Upper lobe of right lung (tissue), 1 donor: Measurements from ENCODE around the gene SREBF1. TPM values are rescaled to one million over a fixed set of nuclear protein-coding genes. Genes with fewer than 3 reads are reported as not detected.

ENCODE experiments used
- ATAC-seq: fragments of 200-7000 bp; cut with Tn5 transposase; one replicate; pipeline ENCODE4 v1.9.1; 2020; ENCODE audit warnings: mild to moderate bottlenecking, moderate library complexity
- DNase-seq: peaks from one replicate; pipeline ENCODE4 v3.0.0-alpha.2; 2020
- H3K27ac ChIP-seq: fragments of 200-600 bp; one replicate; pipeline ENCODE4 v1.8.0; 2022
- H3K27me3 ChIP-seq: fragments of 200-600 bp; one replicate; pipeline ENCODE4 v1.8.0; 2022; ENCODE audit warnings: mild to moderate bottlenecking
- H3K36me3 ChIP-seq: fragments of 200-600 bp; one replicate; pipeline ENCODE4 v1.8.0; 2022
- H3K4me1 ChIP-seq: fragments of 200-600 bp; one replicate; pipeline ENCODE4 v1.8.0; 2022
- H3K4me3 ChIP-seq: fragments of 200-600 bp; one replicate; pipeline ENCODE4 v1.8.0; 2022; ENCODE audit warnings: mild to moderate bottlenecking
- H3K9me3 ChIP-seq: fragments of 200-600 bp; one replicate; pipeline ENCODE4 v1.8.0; 2022
- intact Hi-C: fragments of 100-400 bp; cut with DNase I; formaldehyde crosslinking; loops from one replicate; pipeline ENCODE4 v1.11.0; 2022
- total RNA-seq: library from RNA; stranded (reverse); fragmentation: NEBNext Ultra II Directional; extraction: Animal tissue kit (Norgen Biotek cat#: 25700); gene quantifications from one replicate; pipeline ENCODE4 v1.2.1, GENCODE V29; 2021
- TF ChIP-seq, protein P1 (sequence below): fragments of 200-600 bp; IDR thresholded peaks from one replicate; pipeline ENCODE4 v1.8.0; 2022; ENCODE audit warnings: antibody characterized with exemption
- donor health status: DM: no; HTN: yes; CAD: no; lungs with severe emphysema.

The SREBF1 gene
- total RNA-seq, 1 donor from 2014 or later: 80.8 TPM

DNA sequence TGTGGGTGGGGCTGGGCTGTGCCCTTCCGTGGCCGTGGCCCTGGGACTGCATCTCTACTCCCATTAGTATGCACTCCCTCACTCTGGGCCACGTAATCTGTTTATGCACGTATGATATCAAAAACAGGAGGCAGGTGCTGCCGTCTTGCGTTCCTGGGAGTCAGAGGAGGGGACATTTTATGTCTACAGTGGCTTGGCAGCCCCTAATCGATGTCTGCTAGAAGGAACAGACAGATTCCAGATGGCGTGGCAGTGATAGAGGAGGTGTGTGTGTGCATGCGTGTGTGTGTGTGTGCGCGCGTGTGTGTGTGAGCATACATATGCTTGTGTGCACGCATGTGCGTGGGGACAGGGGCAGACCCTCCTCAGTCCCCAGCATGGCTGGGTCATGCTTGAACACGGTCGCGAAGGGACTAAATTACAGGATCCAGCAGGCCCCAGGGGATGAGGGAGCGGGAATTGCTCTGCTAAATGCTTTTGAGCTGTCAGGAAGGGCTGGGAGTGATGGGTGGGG is 44.7 kb downstream of the SREBF1 start:
- TF ChIP-seq, protein P1, sequence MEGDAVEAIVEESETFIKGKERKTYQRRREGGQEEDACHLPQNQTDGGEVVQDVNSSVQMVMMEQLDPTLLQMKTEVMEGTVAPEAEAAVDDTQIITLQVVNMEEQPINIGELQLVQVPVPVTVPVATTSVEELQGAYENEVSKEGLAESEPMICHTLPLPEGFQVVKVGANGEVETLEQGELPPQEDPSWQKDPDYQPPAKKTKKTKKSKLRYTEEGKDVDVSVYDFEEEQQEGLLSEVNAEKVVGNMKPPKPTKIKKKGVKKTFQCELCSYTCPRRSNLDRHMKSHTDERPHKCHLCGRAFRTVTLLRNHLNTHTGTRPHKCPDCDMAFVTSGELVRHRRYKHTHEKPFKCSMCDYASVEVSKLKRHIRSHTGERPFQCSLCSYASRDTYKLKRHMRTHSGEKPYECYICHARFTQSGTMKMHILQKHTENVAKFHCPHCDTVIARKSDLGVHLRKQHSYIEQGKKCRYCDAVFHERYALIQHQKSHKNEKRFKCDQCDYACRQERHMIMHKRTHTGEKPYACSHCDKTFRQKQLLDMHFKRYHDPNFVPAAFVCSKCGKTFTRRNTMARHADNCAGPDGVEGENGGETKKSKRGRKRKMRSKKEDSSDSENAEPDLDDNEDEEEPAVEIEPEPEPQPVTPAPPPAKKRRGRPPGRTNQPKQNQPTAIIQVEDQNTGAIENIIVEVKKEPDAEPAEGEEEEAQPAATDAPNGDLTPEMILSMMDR: no peak
- peaks cover 13% of the 10 kb centered on the region for H3K4me1 ChIP-seq
- H3K36me3 ChIP-seq: peaks cover 37% of the 10 kb centered on the region
- no peak for DNase-seq
- no peak overlapping the region for H3K27ac ChIP-seq
- H3K27me3 ChIP-seq: no peaks in the 10 kb centered on the region
- no peak overlapping the region for H3K4me3 ChIP-seq
- intact Hi-C loops: no loop called here
- ATAC-seq: no peak
- no peaks in the 10 kb centered on the region for H3K9me3 ChIP-seq

DNA sequence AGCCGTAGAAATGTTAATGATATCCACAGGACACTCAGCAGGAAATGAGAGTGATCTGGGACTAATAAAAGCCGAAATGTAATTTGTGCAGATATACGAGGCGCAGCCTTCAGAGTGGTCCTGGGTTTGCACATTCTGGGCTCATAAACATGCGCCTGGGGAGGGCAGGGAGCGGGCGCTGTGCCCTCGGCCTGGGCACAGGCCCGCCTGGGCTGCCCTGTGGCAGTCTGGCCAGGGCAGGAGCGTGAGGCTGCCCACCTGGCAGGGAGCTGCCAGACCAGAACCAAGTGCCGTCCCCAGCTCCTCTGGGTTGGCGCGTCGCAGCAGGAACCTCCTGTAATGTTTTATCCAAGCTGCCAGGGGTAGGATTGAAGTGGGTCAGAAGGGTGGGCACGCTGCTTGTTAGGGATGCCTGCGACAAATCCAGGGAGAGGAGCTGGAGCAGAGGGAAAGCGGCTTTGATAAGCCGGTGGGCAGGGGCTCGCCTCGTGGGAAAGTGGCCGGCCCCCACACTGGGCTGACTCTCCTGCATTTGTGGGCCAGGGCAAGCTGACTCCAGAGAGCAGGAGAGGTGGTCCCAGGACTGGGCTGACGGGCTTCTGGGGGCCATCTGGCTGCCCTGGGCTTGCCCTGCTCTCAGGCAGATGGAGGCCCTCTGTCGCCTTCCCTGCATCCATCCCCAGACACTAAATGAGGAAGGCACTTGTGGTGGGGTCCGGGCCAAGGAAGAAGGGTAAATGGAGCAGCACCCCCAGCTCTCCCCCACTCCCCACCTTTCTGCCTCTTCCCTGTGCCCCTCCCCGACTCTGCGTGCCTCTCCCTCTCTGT is 45.9 kb downstream of the SREBF1 start:
- Histone ChIP-seq H3K9me3 (no peaks in the 10 kb centered on the region), H3K4me3 (no peak overlapping the region), H3K27me3 (no peaks in the 10 kb centered on the region), H3K36me3 (peaks cover 26% of the 10 kb centered on the region), H3K27ac (no peak overlapping the region), H3K4me1 (peaks cover 13% of the 10 kb centered on the region)
- DNase-seq (no peak), ATAC-seq (no peak)
- TF ChIP-seq, protein P1: no peak
- intact Hi-C loops: no loop called here

DNA sequence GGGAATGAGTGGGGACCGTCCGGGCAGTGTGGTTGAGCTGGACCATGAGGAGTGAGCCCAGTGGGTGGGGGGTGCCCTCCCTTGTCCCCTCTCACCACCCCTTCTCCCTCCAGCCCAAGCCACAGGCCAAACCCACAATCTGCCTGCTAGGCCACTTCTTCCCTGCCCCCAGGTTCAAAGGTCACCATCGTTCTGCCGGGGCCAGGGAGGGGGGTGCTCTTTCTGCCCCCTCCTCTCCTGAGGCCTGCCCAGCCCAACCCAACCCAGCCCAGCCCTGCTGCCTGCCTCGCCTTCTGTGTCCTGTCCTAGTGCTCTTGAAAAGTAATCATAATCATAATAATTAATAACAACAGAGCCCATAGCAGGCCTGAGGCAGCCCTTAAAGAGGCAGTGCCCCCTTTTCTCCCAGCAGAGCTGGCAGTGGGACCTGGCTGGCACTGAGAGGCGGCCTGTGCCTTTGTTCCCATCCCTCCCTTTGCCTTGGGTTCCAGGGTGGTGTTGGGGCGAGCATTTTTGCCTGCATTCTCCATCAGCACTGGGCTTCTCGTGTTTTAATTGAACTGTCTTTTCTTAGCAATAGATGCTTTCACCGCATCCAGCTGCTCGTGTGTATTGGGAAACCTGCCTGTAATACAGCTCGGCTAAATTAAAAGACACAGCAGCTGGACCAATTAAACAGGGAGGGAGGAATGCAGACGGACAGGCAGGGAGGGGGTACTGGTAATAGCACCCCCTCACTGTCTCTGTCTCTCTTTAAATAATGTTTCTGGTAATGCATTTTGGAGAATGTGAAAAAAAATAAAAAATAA is 46.8 kb downstream of the SREBF1 start:
- no peak for ATAC-seq
- TF ChIP-seq, protein P1: no peak
- H3K27ac ChIP-seq: no peak overlapping the region

DNA sequence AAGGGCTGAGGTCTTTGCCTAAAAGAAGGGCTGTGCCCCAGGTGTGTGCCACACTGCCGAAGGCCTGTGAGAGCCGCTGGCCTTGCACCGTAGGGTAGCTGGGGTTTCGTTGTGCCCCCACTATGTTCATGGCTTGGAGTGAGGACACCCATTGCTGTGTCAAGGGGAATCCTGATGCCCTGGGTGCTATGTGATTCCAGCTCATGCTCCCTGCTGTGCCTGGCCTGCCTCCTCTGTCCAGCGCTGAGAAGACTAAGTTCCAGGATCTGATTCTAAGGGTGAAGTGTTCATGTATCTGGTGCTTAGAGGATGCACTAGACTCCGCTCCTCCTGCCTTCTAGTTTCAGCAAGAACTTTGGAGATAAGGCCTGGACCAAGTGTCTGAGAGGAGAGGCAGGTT is 47.4 kb downstream of the SREBF1 start:
- TF ChIP-seq, protein P1: no peak
- Histone ChIP-seq H3K36me3 (peaks cover 12% of the 10 kb centered on the region), H3K27ac (no peak overlapping the region), H3K27me3 (no peaks in the 10 kb centered on the region), H3K9me3 (no peaks in the 10 kb centered on the region), H3K4me3 (no peak overlapping the region), H3K4me1 (peaks cover 22% of the 10 kb centered on the region)
- no peak for ATAC-seq
- intact Hi-C loops: no loop called here
- no peak for DNase-seq

More for the DNA sequence above, 46.8 kb downstream of the SREBF1 start:
- intact Hi-C loops: no loop called here
- peaks cover 15% of the 10 kb centered on the region for H3K4me1 ChIP-seq
- no peaks in the 10 kb centered on the region for H3K9me3 ChIP-seq
- no peak overlapping the region for H3K4me3 ChIP-seq
- no peaks in the 10 kb centered on the region for H3K27me3 ChIP-seq
- peaks cover 18% of the 10 kb centered on the region for H3K36me3 ChIP-seq
- no peak for DNase-seq

DNA sequence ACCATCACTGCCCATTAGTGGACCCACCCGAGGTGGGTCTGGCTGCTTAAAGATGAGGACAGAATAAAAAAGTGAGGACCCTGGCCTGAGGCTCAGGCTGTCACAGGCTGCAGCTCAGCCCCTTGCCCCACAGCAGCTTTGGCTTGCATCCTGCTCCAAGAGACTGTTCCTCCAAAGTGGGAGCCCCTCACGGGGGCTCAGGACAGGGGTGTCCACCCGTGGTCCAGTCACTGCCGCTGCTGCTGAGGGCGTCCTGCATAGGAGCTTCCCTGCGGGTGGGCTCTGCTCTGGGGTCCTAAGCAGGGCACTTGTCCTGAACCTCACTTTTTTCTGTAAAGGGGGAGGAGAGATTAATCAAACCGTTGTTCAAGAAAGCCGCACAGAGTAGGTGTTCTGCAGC is 47.8 kb downstream of the SREBF1 start:
- H3K36me3 ChIP-seq: peaks cover 7% of the 10 kb centered on the region
- peaks cover 26% of the 10 kb centered on the region for H3K4me1 ChIP-seq
- ATAC-seq (no peak), DNase-seq (no peak)
- TF ChIP-seq, protein P1: no peak
- intact Hi-C loops: no loop called here
- no peaks in the 10 kb centered on the region for H3K9me3 ChIP-seq
- no peak overlapping the region for H3K27ac ChIP-seq
- H3K4me3 ChIP-seq: no peak overlapping the region
- no peaks in the 10 kb centered on the region for H3K27me3 ChIP-seq
